HG03045 (cell line): Measurements from ENCODE around the gene GPR31.
A peak's percentile ranks its signal among the peaks of the same experiment; 100 is the strongest.

Experiments used
- ATAC-seq: cut with Tn5 transposase; IDR thresholded peaks from one replicate; pipeline ENCODE4 v1.9.1; 2021; ENCODE audit warnings: mild to moderate bottlenecking, moderate library complexity; ENCODE audit not compliant: unreplicated experiment

GPR31 gene

DNA sequence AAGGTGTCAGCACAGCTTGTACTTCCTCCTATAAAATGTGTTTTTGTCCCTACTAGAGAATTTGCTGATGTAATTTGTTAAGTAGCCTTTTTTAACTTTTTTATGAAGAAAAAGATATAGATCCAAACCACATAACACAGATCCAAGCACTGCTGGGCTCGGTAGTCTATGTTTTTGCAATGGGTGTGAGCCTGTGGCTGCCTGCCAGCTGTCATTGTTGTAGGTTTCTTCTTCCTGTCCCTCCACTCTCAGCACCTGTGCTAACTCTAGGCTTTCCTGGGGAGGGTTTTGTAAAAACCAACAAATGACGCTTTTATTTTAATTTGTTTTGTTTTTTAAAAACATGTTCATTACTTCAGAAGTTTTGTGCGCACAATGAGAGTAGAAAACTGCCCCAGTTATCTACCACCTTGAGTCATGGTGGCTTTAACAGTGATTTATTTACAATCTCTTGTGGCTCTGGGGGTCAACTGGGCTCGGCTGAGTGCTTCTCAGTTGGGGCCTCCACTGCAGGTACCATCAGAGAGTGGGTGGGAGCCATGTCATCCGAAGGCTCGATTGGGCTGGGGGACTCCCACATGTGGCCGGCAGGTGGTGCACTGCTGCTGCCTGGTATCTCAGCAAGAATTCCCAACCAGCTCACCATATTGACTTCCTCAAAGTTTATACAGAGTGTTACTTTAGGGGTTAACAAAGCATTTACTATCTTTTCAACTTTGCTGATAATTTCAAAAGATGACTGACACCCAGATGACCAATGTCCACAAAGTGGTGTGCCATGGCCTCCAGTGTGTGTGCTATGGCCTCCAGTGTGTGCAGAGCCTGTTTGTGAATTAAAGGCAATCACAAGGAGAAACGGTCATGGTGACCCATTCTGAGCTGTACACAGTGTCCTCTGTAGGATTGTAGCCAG is 37.9 kb downstream of the GPR31 start:
- no peak for ATAC-seq

DNA sequence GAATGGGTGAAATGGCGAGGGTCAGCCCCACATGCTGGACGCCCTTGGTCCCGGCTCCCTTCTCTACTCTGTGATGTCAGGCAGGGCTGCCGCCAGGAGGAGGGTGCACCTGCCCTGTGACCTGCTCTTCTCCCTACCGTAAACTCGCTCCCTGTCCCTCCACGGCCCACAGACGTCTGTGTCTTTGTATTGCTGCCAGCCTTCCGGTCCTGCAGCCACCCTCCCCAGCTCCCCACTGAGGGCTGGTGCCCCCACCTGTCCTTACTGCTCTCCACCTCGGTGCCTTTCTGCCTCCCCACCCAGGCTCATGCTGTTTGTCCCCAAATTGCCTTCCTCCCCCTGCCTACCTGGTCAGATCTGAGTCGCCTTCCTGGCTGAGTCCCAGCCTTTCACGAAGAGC is 38.9 kb downstream of the GPR31 start:
- ATAC-seq, result no peak

DNA sequence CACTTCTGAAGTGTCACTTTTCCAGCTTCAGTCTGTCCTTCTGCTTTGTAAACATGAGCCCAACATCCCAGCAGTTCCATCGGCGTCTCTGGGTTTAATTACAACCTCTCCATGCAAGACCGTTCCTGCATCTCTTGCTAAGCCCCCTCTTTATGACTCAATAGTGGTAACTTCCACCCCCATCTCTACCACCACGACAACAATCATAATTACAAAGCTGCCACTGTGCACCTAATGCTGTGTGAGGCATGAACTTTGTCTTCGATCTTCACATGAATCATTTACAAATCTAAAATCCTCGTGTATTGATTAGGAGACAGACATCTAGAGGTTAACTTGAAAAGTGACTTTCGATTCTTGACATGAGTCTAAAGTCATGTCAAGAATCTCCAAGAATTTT is 39.8 kb downstream of the GPR31 start:
- no peak for ATAC-seq

DNA sequence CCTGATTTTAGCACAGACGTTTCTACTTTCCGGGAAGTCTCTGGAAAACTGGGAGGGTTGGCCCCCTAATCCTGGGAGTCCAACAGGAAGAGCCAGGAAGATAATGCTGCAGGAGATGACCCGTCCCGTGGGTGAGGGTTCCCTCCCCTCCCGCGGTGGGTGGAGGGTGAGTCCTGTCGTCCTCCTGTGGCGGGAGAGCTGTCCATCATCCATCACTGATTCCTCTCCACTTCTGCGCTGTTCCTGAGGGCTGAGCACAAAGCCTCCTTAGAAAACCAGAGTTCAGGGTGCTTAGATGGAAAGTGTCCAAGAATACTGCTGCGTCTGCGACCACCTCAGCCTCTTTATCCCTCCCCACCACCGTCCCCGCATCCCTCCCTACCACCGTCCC is 40.9 kb downstream of the GPR31 start:
- no peak for ATAC-seq

DNA sequence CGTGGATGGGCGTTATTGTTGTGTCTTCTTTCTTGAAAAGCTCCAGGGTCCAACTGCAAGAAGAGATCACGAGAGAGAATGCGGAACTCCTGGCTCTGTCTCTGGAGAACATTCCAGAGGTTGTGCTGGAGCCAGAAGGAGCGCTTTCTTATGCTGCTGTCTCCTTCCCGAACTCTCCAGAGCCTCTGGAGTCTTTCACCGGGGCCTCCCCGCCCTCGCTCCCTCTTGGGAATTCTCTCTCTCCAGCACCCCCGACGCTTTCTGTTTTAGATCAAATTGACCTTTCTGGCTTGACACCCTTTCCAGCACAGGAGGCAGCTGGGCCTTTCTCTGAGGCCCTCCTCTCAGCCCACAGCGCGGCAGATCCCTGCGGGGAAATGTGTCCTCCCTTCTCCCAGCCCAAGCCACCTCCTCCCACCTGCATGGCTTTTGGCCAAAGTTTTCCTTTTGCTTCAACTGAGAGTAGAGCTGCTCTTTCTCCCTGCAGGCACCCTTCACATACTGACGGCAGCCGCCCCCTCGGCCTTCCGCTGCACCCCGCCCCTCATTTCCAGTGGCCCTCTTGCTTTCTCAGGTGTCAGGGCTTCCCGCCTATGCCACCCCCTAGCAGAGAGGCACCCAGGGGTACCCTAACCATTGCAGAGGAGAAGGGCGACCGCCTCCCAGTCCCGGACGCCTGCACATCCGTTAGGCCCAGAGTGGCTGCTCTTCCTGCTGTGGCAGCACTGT is 41.5 kb downstream of the GPR31 start:
- no peak for ATAC-seq

DNA sequence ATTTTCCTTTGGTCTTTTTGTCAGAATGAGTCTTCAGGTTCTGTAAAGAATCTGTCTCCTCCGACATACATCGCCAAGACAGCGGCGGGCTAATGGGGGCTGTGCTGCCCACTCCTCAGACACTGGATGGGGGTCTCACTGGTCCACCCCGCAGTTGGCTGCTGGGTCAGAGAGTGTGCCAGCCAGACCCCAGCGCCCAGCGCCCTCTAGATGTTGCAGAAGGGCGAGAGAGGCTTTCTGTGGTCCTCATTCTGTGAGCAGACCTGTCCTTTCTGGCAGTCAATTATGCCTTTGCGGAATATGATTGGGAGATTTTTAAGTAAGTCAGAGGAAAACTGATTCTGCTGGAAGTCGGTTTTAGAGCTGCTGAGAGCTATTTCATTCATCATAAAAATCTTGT is 42.7 kb downstream of the GPR31 start:
- ATAC-seq, result no peak

DNA sequence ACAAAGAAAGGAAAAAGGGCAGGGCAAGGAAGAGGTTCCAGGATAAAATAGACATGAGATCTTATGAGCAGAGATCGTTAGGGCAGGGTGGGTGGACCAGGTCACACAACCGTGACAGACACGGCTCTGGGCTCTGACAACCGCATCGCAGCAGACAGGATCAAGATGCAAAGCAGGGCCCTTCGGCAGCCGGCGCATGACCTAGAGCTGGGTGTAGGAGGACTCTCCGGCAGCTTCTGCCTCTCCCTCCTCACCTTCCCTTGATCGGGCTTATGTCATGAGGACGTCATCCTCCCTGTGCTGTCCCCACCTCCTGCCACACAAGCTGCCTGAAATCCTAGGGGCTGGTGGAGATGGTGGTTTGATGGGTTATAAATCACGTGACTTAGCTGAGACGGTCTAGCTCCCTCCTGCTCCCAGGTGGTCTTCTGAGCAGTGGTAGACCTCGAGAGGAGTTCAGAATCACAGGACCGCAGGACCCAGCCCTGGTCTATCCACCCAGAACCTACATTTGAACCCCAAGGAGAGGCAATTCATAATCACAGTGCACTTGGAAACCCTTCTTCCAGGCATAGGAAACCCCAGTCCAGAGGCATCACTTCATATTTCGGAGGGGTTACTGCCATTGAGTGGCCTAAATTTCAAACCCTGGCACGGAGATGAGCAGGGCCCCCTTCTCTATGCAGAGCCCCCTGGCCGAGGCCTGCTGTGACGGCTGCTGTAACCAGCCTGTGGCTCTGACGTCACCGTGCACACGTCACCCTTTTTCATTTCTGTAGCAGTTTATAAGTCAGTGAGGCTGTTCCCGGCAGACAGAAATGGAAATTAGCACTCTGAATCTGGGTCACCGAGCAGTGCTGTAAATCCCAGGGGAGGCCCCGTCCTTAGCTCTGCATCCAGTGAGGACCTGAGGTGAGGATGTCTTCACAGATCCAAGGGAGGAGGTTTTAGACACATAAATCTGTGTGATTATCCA is 43.6 kb downstream of the GPR31 start:
- peak; percentile 91 for ATAC-seq

DNA sequence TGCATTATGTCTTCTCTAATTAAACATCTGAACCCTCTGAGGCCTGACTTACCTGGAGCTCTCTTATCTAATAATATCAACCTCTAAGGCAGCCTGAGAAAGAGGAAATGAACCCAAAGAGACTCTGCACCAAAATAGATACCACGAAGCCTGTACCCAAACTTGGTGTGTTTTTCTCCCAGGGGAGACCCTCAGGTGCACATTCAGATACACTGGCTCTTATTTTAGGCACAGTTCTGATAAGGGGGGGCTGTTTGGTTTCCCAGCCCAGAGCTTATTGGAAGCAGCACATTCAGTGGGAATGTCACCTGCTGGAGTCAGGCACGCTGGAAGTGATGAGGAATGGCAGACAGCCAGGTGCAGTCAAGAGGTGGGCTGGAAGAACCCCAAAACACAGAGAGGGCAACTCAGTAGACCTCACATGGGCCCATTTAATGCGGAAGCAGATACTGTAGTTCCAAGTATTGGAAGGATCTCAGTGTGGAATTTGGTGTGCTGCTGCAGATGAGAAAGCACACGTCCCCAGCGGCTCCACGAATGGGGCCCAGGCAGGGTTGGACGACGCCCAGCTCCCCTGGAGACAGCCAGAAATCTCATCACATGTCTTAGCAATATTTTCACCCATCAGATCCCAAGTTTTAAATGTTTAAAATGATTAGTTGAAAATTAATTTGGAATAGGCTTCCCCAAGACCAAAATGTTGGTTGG is 44.6 kb downstream of the GPR31 start:
- ATAC-seq, result peak; percentile 38

DNA sequence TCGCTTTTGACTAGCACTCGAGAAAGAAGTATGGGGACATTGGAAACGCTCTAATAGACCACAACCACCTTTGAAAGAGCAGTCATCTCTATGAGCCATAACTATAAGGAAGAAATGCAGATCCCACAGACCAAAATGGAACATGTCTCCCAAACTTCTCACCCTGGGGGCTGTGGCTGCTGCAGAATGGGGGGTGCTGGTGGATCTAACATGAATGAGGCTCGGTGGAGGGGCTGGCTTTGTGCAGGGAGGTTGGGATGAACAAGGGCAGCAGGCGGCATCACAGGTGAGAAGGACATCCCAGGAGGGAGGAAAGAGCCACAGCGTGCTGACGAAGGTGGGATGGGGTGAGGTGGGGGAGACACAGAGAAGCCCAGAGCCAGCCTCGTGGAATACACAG is 45.4 kb downstream of the GPR31 start:
- ATAC-seq, result no peak

DNA sequence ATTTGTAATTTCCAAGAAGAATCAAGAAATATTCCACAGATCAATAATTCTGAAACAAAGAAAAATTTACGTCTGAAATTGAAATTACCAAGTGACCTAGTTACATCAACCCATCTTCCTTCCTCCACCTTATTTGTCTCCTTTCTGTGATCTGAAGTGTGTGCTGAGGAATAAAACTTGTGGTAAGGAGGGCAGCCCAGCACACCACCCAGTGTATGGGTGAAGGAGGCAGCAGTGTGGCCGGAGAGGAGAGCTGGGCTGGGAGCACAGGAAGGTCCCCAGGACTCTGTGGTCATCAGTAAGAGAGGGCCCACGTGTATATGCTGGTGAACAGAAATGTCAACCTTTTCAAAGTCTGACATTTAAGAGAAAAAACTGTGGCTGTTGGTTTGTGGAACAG is 46.2 kb downstream of the GPR31 start:
- ATAC-seq, result no peak

DNA sequence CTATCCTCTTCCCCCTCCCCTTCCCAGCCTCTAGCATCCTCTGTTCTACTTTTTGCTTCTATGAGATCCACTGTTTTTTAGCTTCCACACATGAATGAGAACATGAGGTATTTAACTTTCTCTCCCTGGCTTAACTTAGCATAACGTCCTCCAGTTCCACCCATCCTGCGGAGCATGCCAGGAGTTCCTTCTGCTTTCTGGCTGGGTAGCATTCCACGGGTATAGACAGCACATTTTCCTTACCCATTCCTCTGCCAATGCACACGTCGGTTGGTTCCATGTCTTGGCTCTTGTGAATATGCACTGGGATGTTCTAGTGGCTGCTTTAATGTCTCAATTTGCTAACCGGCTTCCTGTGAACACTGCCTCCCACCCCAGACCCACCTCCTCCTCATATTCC is 48.1 kb downstream of the GPR31 start:
- ATAC-seq, result no peak

DNA sequence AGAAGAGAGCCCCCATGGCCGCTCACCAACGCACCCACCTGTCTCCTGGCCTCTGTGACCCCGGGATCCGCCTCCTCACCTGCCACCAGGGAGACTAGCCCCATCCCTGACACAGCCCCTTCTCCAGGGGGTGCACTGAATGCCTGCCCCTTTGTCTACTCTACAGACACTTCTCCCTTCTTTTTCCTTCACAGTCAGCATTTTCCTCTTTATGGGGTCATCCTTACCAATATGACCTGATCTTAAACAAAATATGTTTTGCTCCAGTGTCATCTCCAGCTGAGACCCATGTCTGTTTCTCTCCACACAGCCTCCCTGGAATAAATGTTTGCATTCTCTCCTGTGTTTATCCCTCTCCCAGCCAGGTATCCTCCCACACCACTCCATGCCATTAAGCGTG is 49.5 kb downstream of the GPR31 start:
- no peak for ATAC-seq

DNA sequence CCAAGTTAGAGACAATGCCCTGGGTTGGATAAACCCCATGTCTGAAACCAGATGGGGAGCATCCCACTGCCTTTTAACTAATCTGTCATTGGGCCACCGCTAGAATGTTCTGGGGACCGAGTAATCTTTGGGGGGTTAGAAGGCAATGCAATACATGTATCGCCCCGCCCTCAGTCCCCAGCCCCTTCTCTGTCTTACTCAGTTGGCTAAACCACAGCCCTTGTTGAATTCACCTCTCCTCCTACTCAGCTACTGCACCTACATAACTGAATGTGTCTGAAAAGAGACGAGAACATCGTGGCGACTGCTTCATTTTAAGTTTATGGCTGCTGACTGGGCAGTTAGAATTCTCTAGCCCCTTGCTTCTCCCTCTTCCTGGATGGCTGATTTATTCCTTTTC is 50.0 kb downstream of the GPR31 start:
- no peak for ATAC-seq

DNA sequence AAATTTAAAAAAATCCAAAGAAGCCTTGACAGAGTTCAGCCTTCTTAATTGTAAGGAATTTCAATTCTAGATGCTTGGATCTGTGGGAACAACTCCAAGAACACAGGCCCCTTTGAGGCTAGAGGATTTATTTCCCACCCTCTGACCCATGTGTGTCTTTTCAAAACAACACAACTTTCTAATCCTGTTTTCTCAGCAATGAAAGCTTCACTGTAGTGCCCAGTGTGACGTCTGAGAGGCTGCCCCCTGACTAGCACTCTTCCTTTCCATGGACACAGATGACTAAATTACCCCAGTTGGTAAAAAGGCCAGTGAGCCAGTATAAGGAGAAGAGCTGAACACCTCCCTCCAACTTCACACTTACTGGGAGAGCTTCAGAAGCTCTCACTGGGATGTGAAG is 51.4 kb downstream of the GPR31 start:
- no peak for ATAC-seq
